GM12878 (cell line): Measurements from ENCODE around the gene CLASP1.

ENCODE experiments used
- CBX3 ChIP-seq: fragments of 200-600 bp; sonication (generic); IDR thresholded peaks from 2 replicates; pipeline ENCODE4 v1.6.1; 2016; ENCODE audit warnings: low read depth, borderline replicate concordance
- CTCF ChIP-seq, 3 experiments: IDR thresholded peaks in 2 of 3; conservative IDR thresholded peaks in 1 of 3; 2 replicates each; pipeline ENCODE4 v1.5.1; 2011; ENCODE audit warnings: low read depth in 3 of 3, low read length in 3 of 3, mild to moderate bottlenecking in 3 of 3, control low read depth in 2 of 3, moderate library complexity in 2 of 3, inconsistent platforms in 1 of 3, mixed read lengths in 1 of 3; ENCODE audit not compliant: control insufficient read depth in 2 of 3, insufficient read depth in 1 of 3; ENCODE audit errors: extremely low read depth in 1 of 3
- IRF3 ChIP-seq: fragments of 450-650 bp; IDR thresholded peaks from 2 replicates; pipeline ENCODE4 v1.6.1; 2014; ENCODE audit warnings: mild to moderate bottlenecking
- POLR2A ChIP-seq: IDR thresholded peaks from 2 replicates; pipeline ENCODE4 v1.6.1; 2011; ENCODE audit warnings: low read depth, mild to moderate bottlenecking, low read length
- TBL1XR1 ChIP-seq: IDR thresholded peaks from 2 replicates; pipeline ENCODE4 v1.6.1; 2012; ENCODE audit warnings: low read depth, low read length, improper control_type of control experiment

- TF ChIP-seq IRF3 (no peak), TBL1XR1 (no peak), CTCF (IDR thresholded peaks at IDR 0.05 in 2 of 3, conservative IDR thresholded peaks at IDR 0.05 in 1 of 3; ENCODE audit: control insufficient read depth in 2 of 3, extremely low read depth in 1 of 3, insufficient read depth in 1 of 3, low read depth in 3 of 3, low read length in 3 of 3) (no peak), CBX3 (no peak), POLR2A (no peak)
Measured at GRCh38 chr2:121545257-121545656, 104.0 kb downstream of the CLASP1 start.
